MM.1S (cell line): ENCODE measurements around the gene TNIK.

ENCODE experiments used
- DNase-seq: peaks from one replicate; pipeline ENCODE4 v3.0.0-alpha.2; 2015
- H2AFZ ChIP-seq: fragments of 300-600 bp; sonication (generic); 2 replicates; pipeline ENCODE4 v1.6.0; 2016; ENCODE audit warnings: antibody characterized with exemption, low read length
- H3F3A ChIP-seq: fragments of 300-600 bp; sonication (generic); 2 replicates; pipeline ENCODE4 v1.6.1; 2016; ENCODE audit warnings: mild to moderate bottlenecking, antibody characterized with exemption, low read length, moderate library complexity, mixed read lengths; ENCODE audit not compliant: insufficient read depth
- H3K27ac ChIP-seq: fragments of 300-600 bp; sonication (generic); 2 replicates; pipeline ENCODE4 v1.5.1; 2016; ENCODE audit warnings: mild to moderate bottlenecking, low read length
- H3K27me3 ChIP-seq: fragments of 300-600 bp; sonication (generic); replicated peaks from 2 replicates; pipeline ENCODE4 v1.6.0; 2016; ENCODE audit warnings: low read length; ENCODE audit not compliant: insufficient read depth
- H3K36me3 ChIP-seq: fragments of 300-600 bp; sonication (generic); replicated peaks from 2 replicates; pipeline ENCODE4 v1.6.1; 2016; ENCODE audit warnings: mild to moderate bottlenecking, low read length, mixed read lengths; ENCODE audit not compliant: insufficient read depth
- H3K4me1 ChIP-seq: fragments of 300-600 bp; sonication (generic); 2 replicates; pipeline ENCODE4 v1.6.1; 2016; ENCODE audit warnings: low read length, mixed read lengths
- H3K4me2 ChIP-seq: fragments of 300-600 bp; sonication (generic); 2 replicates; pipeline ENCODE4 v1.6.0; 2016; ENCODE audit warnings: low read depth, low read length
- H3K4me3 ChIP-seq: fragments of 300-600 bp; sonication (generic); 2 replicates; pipeline ENCODE4 v1.5.1; 2016; ENCODE audit warnings: low read length, mixed read lengths
- H3K79me2 ChIP-seq: fragments of 300-600 bp; sonication (generic); 2 replicates; pipeline ENCODE4 v1.6.1; 2016; ENCODE audit warnings: mixed run types, low read length, mixed read lengths
- H3K9ac ChIP-seq: fragments of 300-600 bp; sonication (generic); 2 replicates; pipeline ENCODE4 v1.6.1; 2016; ENCODE audit warnings: low read length, mixed read lengths
- H3K9me2 ChIP-seq: fragments of 300-600 bp; sonication (generic); replicated peaks from 2 replicates; pipeline ENCODE4 v1.6.1; 2016; ENCODE audit warnings: mild to moderate bottlenecking, low read length, mixed read lengths; ENCODE audit not compliant: insufficient read depth
- H3K9me3 ChIP-seq: fragments of 300-600 bp; sonication (generic); replicated peaks from 2 replicates; pipeline ENCODE4 v1.6.1; 2016; ENCODE audit warnings: mild to moderate bottlenecking, low read length, mixed read lengths; ENCODE audit not compliant: insufficient read depth
- H4K20me1 ChIP-seq: fragments of 300-600 bp; sonication (generic); 2 replicates; pipeline ENCODE4 v1.6.1; 2016; ENCODE audit warnings: mild to moderate bottlenecking, low read length, moderate library complexity, mixed read lengths; ENCODE audit not compliant: insufficient read depth
- EZH2 ChIP-seq: fragments of 300-600 bp; sonication (generic); optimal IDR thresholded peaks from 2 replicates; pipeline ENCODE3; 2017; ENCODE audit warnings: low read depth, mild to moderate bottlenecking, antibody characterized with exemption, low read length, mixed read lengths
- EZH2phosphoT487 ChIP-seq: fragments of 300-600 bp; sonication (generic); IDR thresholded peaks from 2 replicates; pipeline ENCODE4 v1.6.1; 2018; ENCODE audit warnings: antibody characterized with exemption, low read length
- TF ChIP-seq, protein P1 (sequence below): fragments of 300-600 bp; sonication (generic); IDR thresholded peaks from 2 replicates; pipeline ENCODE4 v1.5.1; 2016; ENCODE audit warnings: antibody characterized with exemption, low read length, mixed read lengths

TNIK gene

DNA sequence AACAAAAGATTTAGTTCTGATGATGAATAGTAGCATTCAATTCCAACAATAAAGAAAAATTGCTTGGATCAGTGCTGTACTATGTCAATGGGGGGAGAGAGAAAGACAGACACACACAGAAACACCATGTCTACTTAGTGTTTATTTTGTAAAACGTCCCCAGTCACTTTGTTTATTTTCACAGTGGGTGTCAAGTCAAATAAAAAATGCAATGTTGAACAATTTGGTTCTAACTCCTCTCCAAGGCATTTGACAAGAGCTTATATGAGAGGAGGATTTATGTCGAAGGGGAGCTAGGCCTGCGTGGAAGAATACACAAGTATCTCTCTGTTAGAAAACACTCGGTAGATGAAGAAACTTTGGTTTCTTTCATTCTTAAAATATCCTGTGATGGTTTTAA is 232.0 kb downstream of the TNIK start:
- H3K9ac ChIP-seq: no peak overlapping the region
- H3F3A ChIP-seq: peaks cover 4% of the 10 kb centered on the region; the same call in 1 of the 2 replicates
- H3K4me1 ChIP-seq: peaks cover 22% of the 10 kb centered on the region
- no peaks in the 10 kb centered on the region for H3K79me2 ChIP-seq
- no peaks in the 10 kb centered on the region for H3K9me2 ChIP-seq
- no peak overlapping the region for H3K4me3 ChIP-seq
- TF ChIP-seq, protein P1, sequence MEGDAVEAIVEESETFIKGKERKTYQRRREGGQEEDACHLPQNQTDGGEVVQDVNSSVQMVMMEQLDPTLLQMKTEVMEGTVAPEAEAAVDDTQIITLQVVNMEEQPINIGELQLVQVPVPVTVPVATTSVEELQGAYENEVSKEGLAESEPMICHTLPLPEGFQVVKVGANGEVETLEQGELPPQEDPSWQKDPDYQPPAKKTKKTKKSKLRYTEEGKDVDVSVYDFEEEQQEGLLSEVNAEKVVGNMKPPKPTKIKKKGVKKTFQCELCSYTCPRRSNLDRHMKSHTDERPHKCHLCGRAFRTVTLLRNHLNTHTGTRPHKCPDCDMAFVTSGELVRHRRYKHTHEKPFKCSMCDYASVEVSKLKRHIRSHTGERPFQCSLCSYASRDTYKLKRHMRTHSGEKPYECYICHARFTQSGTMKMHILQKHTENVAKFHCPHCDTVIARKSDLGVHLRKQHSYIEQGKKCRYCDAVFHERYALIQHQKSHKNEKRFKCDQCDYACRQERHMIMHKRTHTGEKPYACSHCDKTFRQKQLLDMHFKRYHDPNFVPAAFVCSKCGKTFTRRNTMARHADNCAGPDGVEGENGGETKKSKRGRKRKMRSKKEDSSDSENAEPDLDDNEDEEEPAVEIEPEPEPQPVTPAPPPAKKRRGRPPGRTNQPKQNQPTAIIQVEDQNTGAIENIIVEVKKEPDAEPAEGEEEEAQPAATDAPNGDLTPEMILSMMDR: no peak
- no peak for TF ChIP-seq EZH2phosphoT487
- TF ChIP-seq EZH2: no peak
- H3K27me3 ChIP-seq: no peaks in the 10 kb centered on the region
- DNase-seq: no peak
- no peak overlapping the region for H2AFZ ChIP-seq
- H3K9me3 ChIP-seq: no peaks in the 10 kb centered on the region
- H3K27ac ChIP-seq: no peak overlapping the region
- H3K4me2 ChIP-seq: no peak overlapping the region
- H3K36me3 ChIP-seq: no peaks in the 10 kb centered on the region
- no peaks in the 10 kb centered on the region for H4K20me1 ChIP-seq

DNA sequence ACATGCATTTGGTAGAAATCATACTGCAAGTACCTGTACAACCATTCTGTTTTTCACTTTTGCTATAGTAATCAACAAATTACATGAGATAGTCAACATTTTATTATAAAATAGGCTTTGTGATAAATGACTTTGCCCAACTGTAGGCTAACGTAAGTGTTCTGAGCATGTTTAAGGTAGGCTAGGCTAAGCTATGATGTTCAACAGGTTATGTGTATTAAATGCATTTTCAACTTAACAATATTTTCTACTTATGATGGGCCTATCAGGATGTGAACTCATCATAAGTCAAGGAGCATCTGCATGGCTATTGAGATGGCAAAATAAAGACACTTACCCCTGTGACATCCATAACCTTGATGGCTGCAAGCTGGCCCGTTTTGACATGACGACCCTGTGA is 232.4 kb downstream of the TNIK start:
- peaks cover 22% of the 10 kb centered on the region for H3K4me1 ChIP-seq
- DNase-seq: no peak
- no peak for TF ChIP-seq EZH2phosphoT487
- TF ChIP-seq EZH2: no peak
- TF ChIP-seq, protein P1: no peak
- H2AFZ ChIP-seq: no peak overlapping the region
- H3K4me2 ChIP-seq: no peak overlapping the region
- H3F3A ChIP-seq: peaks cover 4% of the 10 kb centered on the region; the same call in 1 of the 2 replicates
- H3K4me3 ChIP-seq: no peak overlapping the region
- no peaks in the 10 kb centered on the region for H3K79me2 ChIP-seq
- H3K36me3 ChIP-seq: no peaks in the 10 kb centered on the region
- no peaks in the 10 kb centered on the region for H3K9me2 ChIP-seq
- H3K9me3 ChIP-seq: no peaks in the 10 kb centered on the region
- no peak overlapping the region for H3K9ac ChIP-seq
- no peaks in the 10 kb centered on the region for H4K20me1 ChIP-seq
- H3K27ac ChIP-seq: no peak overlapping the region
- no peaks in the 10 kb centered on the region for H3K27me3 ChIP-seq

DNA sequence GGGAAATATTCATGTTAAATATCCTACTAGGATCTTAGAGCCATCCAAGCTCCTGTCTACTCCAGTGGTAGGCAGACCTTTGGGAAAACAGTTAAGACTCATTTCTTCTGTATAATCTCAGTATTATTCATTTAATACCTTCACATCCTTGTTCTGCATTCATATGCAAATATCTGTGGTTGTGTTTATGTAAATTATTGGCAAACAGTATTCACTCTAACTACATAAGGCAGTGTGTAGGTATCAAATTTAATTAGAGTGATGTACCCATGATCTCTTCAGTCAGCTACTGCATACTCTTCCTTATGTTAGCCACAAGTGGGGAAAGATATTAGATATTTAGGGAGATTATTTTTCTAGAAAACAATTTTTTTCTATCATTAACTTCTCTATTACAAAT is 232.8 kb downstream of the TNIK start:
- Histone ChIP-seq H3K36me3 (no peaks in the 10 kb centered on the region), H3K4me1 (peaks cover 22% of the 10 kb centered on the region), H2AFZ (no peak overlapping the region), H3K9me3 (no peaks in the 10 kb centered on the region), H3K27me3 (no peaks in the 10 kb centered on the region), H3K27ac (no peak overlapping the region), H3K4me3 (no peak overlapping the region), H3K9ac (no peak overlapping the region), H4K20me1 (no peaks in the 10 kb centered on the region), H3F3A (peaks cover 4% of the 10 kb centered on the region; the same call in 1 of the 2 replicates), H3K79me2 (no peaks in the 10 kb centered on the region), H3K4me2 (no peak overlapping the region), H3K9me2 (no peaks in the 10 kb centered on the region)
- no peak for DNase-seq
- TF ChIP-seq EZH2phosphoT487 (no peak), EZH2 (no peak)
- TF ChIP-seq, protein P1: no peak
